PFSK-1 (cell line): ENCODE measurements around the gene SLC4A2.

Experiments
- FOXP2 ChIP-seq: optimal IDR thresholded peaks from 2 replicates; pipeline ENCODE3; 2011; ENCODE audit warnings: borderline replicate concordance, control low read depth, inconsistent platforms; ENCODE audit not compliant: insufficient read depth; ENCODE audit errors: extremely low read length, extremely low read depth
- POLR2AphosphoS5 ChIP-seq: IDR thresholded peaks from 2 replicates; pipeline ENCODE4 v1.6.1; 2012; ENCODE audit warnings: low read depth, mild to moderate bottlenecking, control low read depth, low read length, moderate library complexity
- SIN3A ChIP-seq: IDR thresholded peaks from 2 replicates; pipeline ENCODE4 v1.6.1; 2012; ENCODE audit warnings: mild to moderate bottlenecking, low read length, moderate library complexity, borderline replicate concordance; ENCODE audit not compliant: insufficient read depth
- TAF1 ChIP-seq: IDR thresholded peaks from 2 replicates; pipeline ENCODE4 v1.6.1; 2012; ENCODE audit warnings: low read length, control low read depth, borderline replicate concordance; ENCODE audit not compliant: insufficient read depth
- TF ChIP-seq, protein P1 (sequence below), 2 experiments: IDR thresholded peaks; 2 replicates each; pipeline versions ENCODE4 v1.6.1 to v1.8.0; 2011 to 2012; ENCODE audit warnings: low read depth in 2 of 2, low read length in 2 of 2, control low read depth in 1 of 2, inconsistent platforms in 1 of 2, mild to moderate bottlenecking in 1 of 2, moderate library complexity in 1 of 2; ENCODE audit not compliant: insufficient read depth in 1 of 2

SLC4A2 gene

DNA sequence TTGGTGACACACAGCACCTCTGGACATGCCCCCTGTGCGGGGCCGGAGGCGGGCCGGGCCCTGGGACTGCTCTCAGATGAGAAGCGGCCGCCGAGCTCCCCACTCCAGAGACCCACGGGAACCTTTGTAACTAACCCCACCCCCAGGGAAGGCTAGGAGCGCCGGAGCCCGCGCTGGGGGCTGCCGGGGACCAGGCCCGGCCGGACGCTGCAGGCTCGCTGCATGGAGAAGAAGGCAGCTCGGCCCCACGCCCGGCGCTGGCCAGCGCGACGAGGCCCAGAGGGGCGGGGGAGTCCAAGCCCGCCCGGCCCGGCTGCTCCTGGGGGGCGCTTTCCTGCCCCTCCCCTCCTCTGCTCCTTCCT, 63.4 kb downstream of the SLC4A2 start:
- TF ChIP-seq FOXP2 (no peak), POLR2AphosphoS5 (no peak), TAF1 (no peak), SIN3A (no peak)
- TF ChIP-seq, protein P1, sequence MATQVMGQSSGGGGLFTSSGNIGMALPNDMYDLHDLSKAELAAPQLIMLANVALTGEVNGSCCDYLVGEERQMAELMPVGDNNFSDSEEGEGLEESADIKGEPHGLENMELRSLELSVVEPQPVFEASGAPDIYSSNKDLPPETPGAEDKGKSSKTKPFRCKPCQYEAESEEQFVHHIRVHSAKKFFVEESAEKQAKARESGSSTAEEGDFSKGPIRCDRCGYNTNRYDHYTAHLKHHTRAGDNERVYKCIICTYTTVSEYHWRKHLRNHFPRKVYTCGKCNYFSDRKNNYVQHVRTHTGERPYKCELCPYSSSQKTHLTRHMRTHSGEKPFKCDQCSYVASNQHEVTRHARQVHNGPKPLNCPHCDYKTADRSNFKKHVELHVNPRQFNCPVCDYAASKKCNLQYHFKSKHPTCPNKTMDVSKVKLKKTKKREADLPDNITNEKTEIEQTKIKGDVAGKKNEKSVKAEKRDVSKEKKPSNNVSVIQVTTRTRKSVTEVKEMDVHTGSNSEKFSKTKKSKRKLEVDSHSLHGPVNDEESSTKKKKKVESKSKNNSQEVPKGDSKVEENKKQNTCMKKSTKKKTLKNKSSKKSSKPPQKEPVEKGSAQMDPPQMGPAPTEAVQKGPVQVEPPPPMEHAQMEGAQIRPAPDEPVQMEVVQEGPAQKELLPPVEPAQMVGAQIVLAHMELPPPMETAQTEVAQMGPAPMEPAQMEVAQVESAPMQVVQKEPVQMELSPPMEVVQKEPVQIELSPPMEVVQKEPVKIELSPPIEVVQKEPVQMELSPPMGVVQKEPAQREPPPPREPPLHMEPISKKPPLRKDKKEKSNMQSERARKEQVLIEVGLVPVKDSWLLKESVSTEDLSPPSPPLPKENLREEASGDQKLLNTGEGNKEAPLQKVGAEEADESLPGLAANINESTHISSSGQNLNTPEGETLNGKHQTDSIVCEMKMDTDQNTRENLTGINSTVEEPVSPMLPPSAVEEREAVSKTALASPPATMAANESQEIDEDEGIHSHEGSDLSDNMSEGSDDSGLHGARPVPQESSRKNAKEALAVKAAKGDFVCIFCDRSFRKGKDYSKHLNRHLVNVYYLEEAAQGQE (IDR thresholded peaks at IDR 0.05; ENCODE audit: insufficient read depth in 1 of 2, low read depth in 2 of 2, low read length in 2 of 2): no peak

DNA sequence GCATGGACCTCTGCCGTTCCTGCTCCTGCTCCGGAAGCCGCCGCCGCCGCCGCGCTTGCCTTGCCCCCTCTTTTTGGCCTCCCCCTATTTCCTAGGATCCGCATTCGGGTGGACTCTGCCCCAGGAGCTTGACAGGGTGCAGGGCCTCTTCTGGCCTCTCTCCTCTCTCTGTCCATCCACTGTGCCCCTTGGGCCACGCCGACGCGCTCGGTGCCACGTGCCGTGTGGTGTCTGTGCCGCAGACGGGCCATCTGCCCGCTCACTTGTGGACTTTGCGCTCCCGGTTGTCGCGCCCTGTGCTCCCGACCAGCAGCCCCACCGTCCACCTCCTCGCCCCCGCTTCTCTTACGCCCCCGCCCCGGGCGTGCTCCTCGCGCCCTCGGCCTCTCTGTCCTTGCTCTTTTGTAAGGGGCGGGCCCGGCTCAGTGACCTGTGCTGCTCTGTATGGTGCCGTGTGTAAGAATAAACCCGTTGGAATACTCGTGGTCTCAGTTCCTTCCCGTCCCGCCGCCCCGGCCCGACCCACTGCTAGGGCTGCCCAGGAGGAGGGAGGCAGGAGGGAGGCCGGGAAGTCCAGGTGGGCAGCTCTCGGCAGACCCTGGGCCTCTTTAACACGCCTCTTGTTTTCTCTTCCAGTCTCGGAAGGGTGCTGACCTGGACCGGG, 63.9 kb downstream of the SLC4A2 start:
- TF ChIP-seq SIN3A (no peak), FOXP2 (no peak), POLR2AphosphoS5 (no peak), TAF1 (no peak)
- TF ChIP-seq, protein P1 (IDR thresholded peaks at IDR 0.05; ENCODE audit: insufficient read depth in 1 of 2, low read depth in 2 of 2, low read length in 2 of 2): no peak

DNA sequence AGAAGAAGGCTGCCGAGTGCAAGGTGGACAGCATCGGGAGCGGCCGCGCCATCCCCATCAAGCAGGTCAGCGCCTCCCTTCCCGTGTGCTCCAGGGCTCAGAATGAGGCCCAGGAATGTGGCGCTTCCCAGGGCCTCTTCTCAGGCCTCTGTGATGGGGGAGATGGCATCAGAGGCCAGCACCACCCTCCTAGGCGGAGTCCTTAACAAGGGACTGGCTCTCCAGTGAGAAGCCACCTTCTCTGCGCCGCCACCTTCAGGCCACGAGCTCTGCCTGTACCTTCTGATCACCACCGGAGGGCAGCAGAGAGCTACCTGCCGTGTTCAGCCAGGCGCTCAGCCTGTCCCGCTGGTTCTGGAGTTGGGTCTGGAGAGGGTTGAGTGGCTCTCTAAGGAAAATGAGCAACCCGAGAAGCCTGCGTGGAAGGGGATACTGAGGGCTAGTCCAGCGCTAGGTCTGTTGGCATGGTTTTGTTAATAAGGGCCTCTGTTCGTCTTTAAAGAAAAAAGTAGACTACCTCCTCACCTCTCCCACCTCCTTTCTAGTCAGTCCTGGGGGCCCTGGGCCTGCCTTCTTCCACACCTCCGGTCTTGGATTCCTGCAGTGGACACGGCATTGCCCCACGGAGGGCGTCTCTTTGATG, 64.6 kb downstream of the SLC4A2 start:
- TF ChIP-seq, protein P1 (IDR thresholded peaks at IDR 0.05; ENCODE audit: insufficient read depth in 1 of 2, low read depth in 2 of 2, low read length in 2 of 2): no peak
- no peak for TF ChIP-seq FOXP2
- TF ChIP-seq POLR2AphosphoS5: no peak

DNA sequence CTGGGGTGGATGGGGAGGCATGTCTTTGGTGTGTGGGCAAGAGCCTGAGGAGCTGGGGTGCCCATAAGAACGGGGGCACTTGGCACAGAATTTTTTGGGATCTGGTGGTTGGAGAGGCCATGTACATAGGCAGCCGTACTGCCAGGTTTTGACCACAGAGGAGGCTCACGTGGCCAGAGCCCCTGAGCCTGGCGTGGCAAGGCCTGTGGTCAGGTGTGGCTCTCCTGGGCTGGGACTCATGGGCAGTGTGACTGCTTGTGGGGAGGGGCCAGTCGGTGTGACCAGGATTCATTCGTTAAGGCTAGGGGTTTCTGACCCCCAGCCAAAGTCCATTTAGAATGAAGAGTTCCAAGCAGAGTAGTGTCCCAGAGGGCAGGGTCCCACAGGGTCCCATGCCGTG, 65.1 kb downstream of the SLC4A2 start:
- TF ChIP-seq, protein P1 (IDR thresholded peaks at IDR 0.05; ENCODE audit: insufficient read depth in 1 of 2, low read depth in 2 of 2, low read length in 2 of 2): no peak
- no peak for TF ChIP-seq FOXP2
- TF ChIP-seq SIN3A: no peak
- TF ChIP-seq POLR2AphosphoS5: no peak
- no peak for TF ChIP-seq TAF1
